Vagina (tissue), 2 donors: ENCODE measurements around the gene DDIAS.

ENCODE experiments used
- POLR2A ChIP-seq, 2 donors: fragments of 450-650 bp; IDR thresholded peaks; one replicate each; pipeline ENCODE4 v1.6.1; 2017; ENCODE audit warnings: antibody characterized with exemption in 2 of 2, mild to moderate bottlenecking in 2 of 2, moderate library complexity in 2 of 2
- TF ChIP-seq, protein P1 (sequence below), 3 experiments: fragments of 450-650 bp in 2 of 3; fragments of 200-600 bp in 1 of 3; sonication (generic) in 1 of 3; IDR thresholded peaks; one replicate each; pipeline ENCODE4 v1.5.1; 2017 to 2019; ENCODE audit warnings: antibody characterized with exemption in 3 of 3, mild to moderate bottlenecking in 2 of 3, moderate library complexity in 2 of 3

DNA sequence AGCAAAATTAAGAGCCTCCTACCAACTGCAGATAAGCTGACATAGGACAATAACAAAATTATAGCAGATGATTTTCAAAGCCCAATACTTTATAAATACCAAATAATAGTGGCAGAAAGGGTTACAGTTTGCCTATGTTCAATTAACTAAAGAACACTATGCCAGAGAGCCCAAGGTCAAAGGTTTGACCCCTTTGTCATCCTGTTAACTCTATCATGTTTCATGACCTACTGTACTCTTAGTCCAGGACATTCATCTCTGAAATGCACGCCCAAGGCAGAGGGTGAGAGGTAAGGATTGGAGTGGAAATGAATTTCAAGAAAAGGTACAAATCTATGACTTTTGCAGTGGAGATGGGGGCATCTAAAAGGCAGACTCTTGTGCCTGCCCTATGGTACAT, 70.6 kb downstream of the DDIAS start:
- TF ChIP-seq POLR2A (IDR thresholded peaks at IDR 0.05), result no peak
- TF ChIP-seq, protein P1, sequence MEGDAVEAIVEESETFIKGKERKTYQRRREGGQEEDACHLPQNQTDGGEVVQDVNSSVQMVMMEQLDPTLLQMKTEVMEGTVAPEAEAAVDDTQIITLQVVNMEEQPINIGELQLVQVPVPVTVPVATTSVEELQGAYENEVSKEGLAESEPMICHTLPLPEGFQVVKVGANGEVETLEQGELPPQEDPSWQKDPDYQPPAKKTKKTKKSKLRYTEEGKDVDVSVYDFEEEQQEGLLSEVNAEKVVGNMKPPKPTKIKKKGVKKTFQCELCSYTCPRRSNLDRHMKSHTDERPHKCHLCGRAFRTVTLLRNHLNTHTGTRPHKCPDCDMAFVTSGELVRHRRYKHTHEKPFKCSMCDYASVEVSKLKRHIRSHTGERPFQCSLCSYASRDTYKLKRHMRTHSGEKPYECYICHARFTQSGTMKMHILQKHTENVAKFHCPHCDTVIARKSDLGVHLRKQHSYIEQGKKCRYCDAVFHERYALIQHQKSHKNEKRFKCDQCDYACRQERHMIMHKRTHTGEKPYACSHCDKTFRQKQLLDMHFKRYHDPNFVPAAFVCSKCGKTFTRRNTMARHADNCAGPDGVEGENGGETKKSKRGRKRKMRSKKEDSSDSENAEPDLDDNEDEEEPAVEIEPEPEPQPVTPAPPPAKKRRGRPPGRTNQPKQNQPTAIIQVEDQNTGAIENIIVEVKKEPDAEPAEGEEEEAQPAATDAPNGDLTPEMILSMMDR (IDR thresholded peaks at IDR 0.05), result no peak
